Spinal cord (tissue), 10 donors: ENCODE measurements around the gene SLC7A6OS. TPM values are rescaled to one million over a fixed set of nuclear protein-coding genes. Genes with fewer than 3 reads are reported as not detected.

Source experiments
- DNase-seq, 6 donors: peaks; one replicate each; pipeline versions ENCODE4 v3.0.0 to v3.0.0-alpha.2; 2013 to 2015; ENCODE audit warnings: low spot score in 6 of 6, low read depth in 4 of 6
- H3K27ac ChIP-seq: one replicate; pipeline ENCODE4 v1.5.1; 2013; ENCODE audit warnings: low read depth, low read length, control low read depth
- H3K27me3 ChIP-seq: one replicate; pipeline ENCODE4 v1.6.1; 2013; ENCODE audit warnings: low read length; ENCODE audit not compliant: control insufficient read depth, insufficient read depth
- H3K36me3 ChIP-seq: one replicate; pipeline ENCODE4 v1.6.1; 2013; ENCODE audit warnings: low read length; ENCODE audit not compliant: control insufficient read depth, insufficient read depth
- H3K4me1 ChIP-seq: one replicate; pipeline ENCODE4 v1.6.1; 2013; ENCODE audit warnings: low read length; ENCODE audit not compliant: control insufficient read depth, insufficient read depth
- H3K4me3 ChIP-seq: one replicate; pipeline ENCODE4 v1.5.1; 2013; ENCODE audit warnings: low read depth, low read length, control low read depth
- H3K9me3 ChIP-seq: one replicate; pipeline ENCODE4 v1.6.1; 2013; ENCODE audit warnings: low read length; ENCODE audit not compliant: control insufficient read depth, insufficient read depth
- WGBS: methylation state at CpG from one replicate; pipeline ENCODE4 v1.1.5; 2013; ENCODE audit warnings: missing lambda C conversion rate; ENCODE audit not compliant: insufficient coverage; 5-methylcytosine and 5-hydroxymethylcytosine counted together
- polyA plus RNA-seq, 2 donors: library from polyadenylated mRNA; unstranded; fragments of 120-200 nt; gene quantifications; one replicate each; pipeline ENCODE4 v1.2.1, GENCODE V29; 2013; ENCODE audit not compliant: insufficient read length in 2 of 2
- small RNA-seq: library from RNA; depleted of rRNA; stranded (forward); fragments of <200 nt; gene quantifications from one replicate; pipeline ENCODE3, GENCODE V24; 2014; ENCODE audit warnings: low replicate concordance
- total RNA-seq, 2 donors: library from RNA; depleted of rRNA in 1 of 2; stranded (reverse); fragments of 120-200 nt in 1 of 2; fragments of >200 nt in 1 of 2; gene quantifications; one replicate each; pipeline versions ENCODE4 v1.2.3 to v1.2.4, GENCODE V29; 2013 to 2014
- donor health status: healthy.

SLC7A6OS gene
- total and polyA plus RNA-seq, 4 donors: 13.4 to 23.0 (median 19.8) TPM

GRCh38 chr16:68249371-68249770 lies 61.4 kb downstream of the SLC7A6OS start:
- WGBS: 87% methylated on average over 3 of the region's 4 CpGs
- Histone ChIP-seq H3K4me1 (peaks cover 25% of the 10 kb centered on the region), H3K27ac (no peak overlapping the region), H3K9me3 (no peaks in the 10 kb centered on the region), H3K36me3 (peaks cover 58% of the 10 kb centered on the region), H3K4me3 (no peak overlapping the region), H3K27me3 (no peaks in the 10 kb centered on the region)
- DNase-seq: no peak

Small RNA genes within 50 kb of the gene (small RNA-seq; reads per million reads assigned to genes)
- gene RNU4-30P (not detected), gene RNU6-1262P (not detected)

Other genes starting within 250 kb of the SLC7A6OS start
- 10 to 100 TPM; 24.7 to 36.7 TPM for gene NFATC3, start 225.6 kb downstream of the SLC7A6OS start, total RNA-seq
- gene NFATC3, start 225.6 kb downstream of the SLC7A6OS start, polyA plus RNA-seq: 10 to 100 TPM; 15.1 to 16.9 TPM
- under 1 TPM; 0.28 to 0.59 TPM for gene ESRP2, start 74.8 kb downstream of the SLC7A6OS start, total RNA-seq
- 1 to 10 TPM in 1 of 2 donors, under 1 TPM in 1; 0.27 to 1.2 TPM for gene ESRP2, start 74.8 kb downstream of the SLC7A6OS start, polyA plus RNA-seq
- gene PLA2G15, start 65.6 kb downstream of the SLC7A6OS start, total RNA-seq: 10 to 100 TPM; 14.8 to 22.1 TPM
- gene PLA2G15, start 65.6 kb downstream of the SLC7A6OS start, polyA plus RNA-seq: 10 to 100 TPM; 23.6 to 26.5 TPM
- gene SLC7A6, start 46.4 kb downstream of the SLC7A6OS start, total RNA-seq: 10 to 100 TPM; 20.2 to 28.3 TPM
- 10 to 100 TPM; 22.3 to 25.8 TPM for gene SLC7A6, start 46.4 kb downstream of the SLC7A6OS start, polyA plus RNA-seq
- gene PRMT7, start 73 bp upstream of the SLC7A6OS start, total RNA-seq: 10 to 100 TPM; 43.7 to 64.9 TPM
- 10 to 100 TPM; 68.0 to 83.3 TPM for gene PRMT7, start 73 bp upstream of the SLC7A6OS start, polyA plus RNA-seq
- 10 to 100 TPM; 12.7 to 19.6 TPM for gene SMPD3, start 137.6 kb upstream of the SLC7A6OS start, total RNA-seq
- 10 to 100 TPM; 39.0 to 44.7 TPM for gene SMPD3, start 137.6 kb upstream of the SLC7A6OS start, polyA plus RNA-seq
- gene ZFP90, start 228.3 kb upstream of the SLC7A6OS start, total RNA-seq: 10 to 100 TPM; 62.6 to 65.6 TPM
- gene ZFP90, start 228.3 kb upstream of the SLC7A6OS start, polyA plus RNA-seq: 10 to 100 TPM; 43.1 to 54.5 TPM